ENCODE measurements around the gene HSPA9.

DNA sequence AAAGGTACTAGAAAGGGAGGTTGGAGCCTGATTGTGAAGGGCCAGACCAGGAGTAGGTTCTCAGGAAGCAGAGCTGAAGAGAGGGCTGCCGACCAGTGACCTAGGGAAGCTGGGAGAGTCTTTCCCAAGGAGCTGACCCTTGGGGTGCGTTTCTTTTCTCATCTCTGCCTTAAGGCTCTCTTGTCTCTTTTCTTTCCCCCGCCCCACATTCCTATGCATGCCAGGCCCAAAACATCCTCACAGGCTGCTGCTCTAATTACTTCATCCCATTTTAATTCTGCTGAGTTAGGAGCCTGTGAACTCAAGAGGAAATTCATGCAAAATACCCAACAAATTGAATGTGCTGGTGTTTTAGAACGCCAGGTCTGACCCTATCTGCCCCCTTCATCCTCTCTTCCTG lies 46.9 kb upstream of the HSPA9 start:
- TF ChIP-seq, protein P1, sequence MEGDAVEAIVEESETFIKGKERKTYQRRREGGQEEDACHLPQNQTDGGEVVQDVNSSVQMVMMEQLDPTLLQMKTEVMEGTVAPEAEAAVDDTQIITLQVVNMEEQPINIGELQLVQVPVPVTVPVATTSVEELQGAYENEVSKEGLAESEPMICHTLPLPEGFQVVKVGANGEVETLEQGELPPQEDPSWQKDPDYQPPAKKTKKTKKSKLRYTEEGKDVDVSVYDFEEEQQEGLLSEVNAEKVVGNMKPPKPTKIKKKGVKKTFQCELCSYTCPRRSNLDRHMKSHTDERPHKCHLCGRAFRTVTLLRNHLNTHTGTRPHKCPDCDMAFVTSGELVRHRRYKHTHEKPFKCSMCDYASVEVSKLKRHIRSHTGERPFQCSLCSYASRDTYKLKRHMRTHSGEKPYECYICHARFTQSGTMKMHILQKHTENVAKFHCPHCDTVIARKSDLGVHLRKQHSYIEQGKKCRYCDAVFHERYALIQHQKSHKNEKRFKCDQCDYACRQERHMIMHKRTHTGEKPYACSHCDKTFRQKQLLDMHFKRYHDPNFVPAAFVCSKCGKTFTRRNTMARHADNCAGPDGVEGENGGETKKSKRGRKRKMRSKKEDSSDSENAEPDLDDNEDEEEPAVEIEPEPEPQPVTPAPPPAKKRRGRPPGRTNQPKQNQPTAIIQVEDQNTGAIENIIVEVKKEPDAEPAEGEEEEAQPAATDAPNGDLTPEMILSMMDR (IDR thresholded peaks at IDR 0.05; ENCODE audit: insufficient read depth, low read length), result no peak
- TF ChIP-seq, protein P2, sequence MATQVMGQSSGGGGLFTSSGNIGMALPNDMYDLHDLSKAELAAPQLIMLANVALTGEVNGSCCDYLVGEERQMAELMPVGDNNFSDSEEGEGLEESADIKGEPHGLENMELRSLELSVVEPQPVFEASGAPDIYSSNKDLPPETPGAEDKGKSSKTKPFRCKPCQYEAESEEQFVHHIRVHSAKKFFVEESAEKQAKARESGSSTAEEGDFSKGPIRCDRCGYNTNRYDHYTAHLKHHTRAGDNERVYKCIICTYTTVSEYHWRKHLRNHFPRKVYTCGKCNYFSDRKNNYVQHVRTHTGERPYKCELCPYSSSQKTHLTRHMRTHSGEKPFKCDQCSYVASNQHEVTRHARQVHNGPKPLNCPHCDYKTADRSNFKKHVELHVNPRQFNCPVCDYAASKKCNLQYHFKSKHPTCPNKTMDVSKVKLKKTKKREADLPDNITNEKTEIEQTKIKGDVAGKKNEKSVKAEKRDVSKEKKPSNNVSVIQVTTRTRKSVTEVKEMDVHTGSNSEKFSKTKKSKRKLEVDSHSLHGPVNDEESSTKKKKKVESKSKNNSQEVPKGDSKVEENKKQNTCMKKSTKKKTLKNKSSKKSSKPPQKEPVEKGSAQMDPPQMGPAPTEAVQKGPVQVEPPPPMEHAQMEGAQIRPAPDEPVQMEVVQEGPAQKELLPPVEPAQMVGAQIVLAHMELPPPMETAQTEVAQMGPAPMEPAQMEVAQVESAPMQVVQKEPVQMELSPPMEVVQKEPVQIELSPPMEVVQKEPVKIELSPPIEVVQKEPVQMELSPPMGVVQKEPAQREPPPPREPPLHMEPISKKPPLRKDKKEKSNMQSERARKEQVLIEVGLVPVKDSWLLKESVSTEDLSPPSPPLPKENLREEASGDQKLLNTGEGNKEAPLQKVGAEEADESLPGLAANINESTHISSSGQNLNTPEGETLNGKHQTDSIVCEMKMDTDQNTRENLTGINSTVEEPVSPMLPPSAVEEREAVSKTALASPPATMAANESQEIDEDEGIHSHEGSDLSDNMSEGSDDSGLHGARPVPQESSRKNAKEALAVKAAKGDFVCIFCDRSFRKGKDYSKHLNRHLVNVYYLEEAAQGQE (IDR thresholded peaks at IDR 0.05; ENCODE audit: insufficient replicate concordance, low read depth), result no peak
- TF ChIP-seq GABPA (IDR thresholded peaks at IDR 0.05; ENCODE audit: low read depth), result no peak

Data from HL-60 (cell line).